SK-N-SH treated with all-trans-retinoic acid at 6 μM for 48 hours (cell line): Measurements from ENCODE around the gene FOXJ2.

Source experiments
- ARNTL ChIP-seq: fragments of 450-650 bp; formaldehyde crosslinking; IDR thresholded peaks from 2 replicates; pipeline ENCODE4 v1.5.0; 2020; ENCODE audit warnings: low read depth, mild to moderate bottlenecking, moderate library complexity, borderline replicate concordance
- CREB5 ChIP-seq: fragments of 250-450 bp; sonication (Bioruptor Pico); IDR thresholded peaks from 2 replicates; pipeline ENCODE4 v1.5.1; 2020; ENCODE audit warnings: low read depth, mild to moderate bottlenecking, moderate library complexity
- CSRNP3 ChIP-seq: fragments of 250-450 bp; sonication (Bioruptor Pico); IDR thresholded peaks from 2 replicates; pipeline ENCODE4 v1.5.1; 2021; ENCODE audit warnings: mild to moderate bottlenecking, moderate library complexity
- ESRRG ChIP-seq: fragments of 250-450 bp; sonication (Bioruptor Pico); IDR thresholded peaks from 2 replicates; pipeline ENCODE4 v1.6.1; 2021; ENCODE audit warnings: mild to moderate bottlenecking
- OSR1 ChIP-seq: fragments of 250-450 bp; sonication (Bioruptor Pico); IDR thresholded peaks from 2 replicates; pipeline ENCODE4 v1.8.0; 2022; ENCODE audit warnings: moderate library complexity, mild to moderate bottlenecking, inconsistent platforms
- PPARA ChIP-seq: fragments of 250-450 bp; sonication (Bioruptor Pico); IDR thresholded peaks from 2 replicates; pipeline ENCODE4 v1.5.0; 2020; ENCODE audit warnings: mild to moderate bottlenecking, borderline replicate concordance
- TSHZ2 ChIP-seq: fragments of 250-450 bp; sonication (Bioruptor Pico); IDR thresholded peaks from 2 replicates; pipeline ENCODE4 v1.5.0; 2020; ENCODE audit warnings: mild to moderate bottlenecking, moderate library complexity
- ZC3H10 ChIP-seq: fragments of 250-450 bp; sonication (Bioruptor Pico); IDR thresholded peaks from 2 replicates; pipeline ENCODE4 v1.5.1; 2021; ENCODE audit warnings: mild to moderate bottlenecking, moderate library complexity
- ZNF70 ChIP-seq: fragments of 450-650 bp; formaldehyde crosslinking; IDR thresholded peaks from 2 replicates; pipeline ENCODE4 v1.5.0; 2020; ENCODE audit warnings: mild to moderate bottlenecking, moderate library complexity
- ZNF8 ChIP-seq: fragments of 450-650 bp; formaldehyde crosslinking; IDR thresholded peaks from 2 replicates; pipeline ENCODE4 v1.5.0; 2020; ENCODE audit warnings: mild to moderate bottlenecking, moderate library complexity

GRCh38 chr12:8011331-8011730 is 21.2 kb upstream of the FOXJ2 start:
- TF ChIP-seq TSHZ2 (CRISPR knock-in tag) (no peak), CSRNP3 (CRISPR knock-in tag) (no peak), ARNTL (no peak), ZNF8 (no peak), ZC3H10 (CRISPR knock-in tag) (no peak), PPARA (CRISPR knock-in tag) (no peak), ZNF70 (CRISPR knock-in tag) (no peak), CREB5 (CRISPR knock-in tag) (no peak), ESRRG (CRISPR knock-in tag) (no peak), OSR1 (CRISPR knock-in tag) (no peak)
